GM06990 (cell line): ENCODE results near the gene EPHB1.

Experiments used
- DNase-seq: peaks from one replicate; pipeline ENCODE4 v3.0.0-alpha.2; 2011; ENCODE audit not compliant: insufficient read length; ENCODE audit errors: extremely low read depth
- H3K27me3 ChIP-seq: replicated peaks from 2 replicates; pipeline ENCODE4 v1.6.0; 2011; ENCODE audit warnings: low read length; ENCODE audit not compliant: control insufficient read depth, insufficient read depth
- H3K36me3 ChIP-seq: 2 replicates; pipeline ENCODE4 v1.5.1; 2011; ENCODE audit warnings: low read length; ENCODE audit not compliant: control insufficient read depth, insufficient read depth
- H3K4me3 ChIP-seq: replicated peaks from 2 replicates; pipeline ENCODE4 v1.5.1; 2011; ENCODE audit warnings: low read depth, mild to moderate bottlenecking, control low read depth, low read length
- TF ChIP-seq, protein P1 (sequence below): IDR thresholded peaks from 2 replicates; pipeline ENCODE4 v1.5.1; 2011; ENCODE audit warnings: low read length, control low read depth, mild to moderate bottlenecking, inconsistent platforms; ENCODE audit not compliant: insufficient read depth, poor library complexity, severe bottlenecking

Gene EPHB1

DNA sequence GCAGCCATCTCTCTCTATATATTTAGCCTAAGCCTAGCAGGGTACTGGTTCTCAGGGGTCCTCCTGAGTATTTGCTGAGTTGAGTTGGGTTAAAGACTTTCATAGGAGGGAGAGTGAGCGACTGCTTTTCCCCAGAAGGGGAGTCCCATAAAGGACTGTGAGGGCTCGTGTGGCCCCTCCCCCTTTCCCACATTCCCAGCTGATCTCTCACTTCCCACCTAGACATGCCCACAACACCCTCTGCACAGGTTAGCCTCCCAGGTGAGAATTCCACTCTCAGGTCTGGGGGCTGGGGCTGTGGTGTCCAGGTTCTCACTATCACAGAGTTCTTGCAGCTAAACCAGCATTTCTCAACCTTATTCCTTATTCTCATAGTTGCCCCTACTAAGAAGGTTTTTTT lies 15.8 kb downstream of the EPHB1 start:
- H3K4me3 ChIP-seq: no peak overlapping the region
- DNase-seq: no peak
- TF ChIP-seq, protein P1, sequence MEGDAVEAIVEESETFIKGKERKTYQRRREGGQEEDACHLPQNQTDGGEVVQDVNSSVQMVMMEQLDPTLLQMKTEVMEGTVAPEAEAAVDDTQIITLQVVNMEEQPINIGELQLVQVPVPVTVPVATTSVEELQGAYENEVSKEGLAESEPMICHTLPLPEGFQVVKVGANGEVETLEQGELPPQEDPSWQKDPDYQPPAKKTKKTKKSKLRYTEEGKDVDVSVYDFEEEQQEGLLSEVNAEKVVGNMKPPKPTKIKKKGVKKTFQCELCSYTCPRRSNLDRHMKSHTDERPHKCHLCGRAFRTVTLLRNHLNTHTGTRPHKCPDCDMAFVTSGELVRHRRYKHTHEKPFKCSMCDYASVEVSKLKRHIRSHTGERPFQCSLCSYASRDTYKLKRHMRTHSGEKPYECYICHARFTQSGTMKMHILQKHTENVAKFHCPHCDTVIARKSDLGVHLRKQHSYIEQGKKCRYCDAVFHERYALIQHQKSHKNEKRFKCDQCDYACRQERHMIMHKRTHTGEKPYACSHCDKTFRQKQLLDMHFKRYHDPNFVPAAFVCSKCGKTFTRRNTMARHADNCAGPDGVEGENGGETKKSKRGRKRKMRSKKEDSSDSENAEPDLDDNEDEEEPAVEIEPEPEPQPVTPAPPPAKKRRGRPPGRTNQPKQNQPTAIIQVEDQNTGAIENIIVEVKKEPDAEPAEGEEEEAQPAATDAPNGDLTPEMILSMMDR: no peak
- H3K27me3 ChIP-seq: no peaks in the 10 kb centered on the region; the same call in 1 of the 2 replicates
- H3K36me3 ChIP-seq: no peaks in the 10 kb centered on the region

DNA sequence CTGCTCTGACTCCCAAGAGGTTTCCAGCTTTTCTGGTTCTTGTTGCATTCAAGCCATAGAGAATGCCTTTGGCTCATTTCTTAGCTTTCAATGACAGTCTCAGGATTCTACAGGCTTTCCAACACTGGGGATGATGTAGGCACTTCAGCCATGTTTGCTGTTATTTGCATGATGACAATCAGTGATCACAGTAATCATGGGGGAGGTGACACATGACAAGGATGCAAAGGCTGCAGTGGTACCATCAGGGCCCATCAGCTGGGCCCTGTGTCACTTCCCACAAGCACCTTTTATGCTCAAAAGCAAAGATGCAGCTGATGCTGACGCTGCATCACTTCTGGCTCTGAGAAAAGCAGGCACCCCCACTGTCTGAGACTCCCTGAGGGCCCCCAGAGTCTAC lies 18.6 kb downstream of the EPHB1 start:
- Histone ChIP-seq H3K36me3 (no peaks in the 10 kb centered on the region), H3K27me3 (no peaks in the 10 kb centered on the region; the same call in none of the 2 replicates), H3K4me3 (no peak overlapping the region)
- no peak for DNase-seq
- TF ChIP-seq, protein P1: no peak

DNA sequence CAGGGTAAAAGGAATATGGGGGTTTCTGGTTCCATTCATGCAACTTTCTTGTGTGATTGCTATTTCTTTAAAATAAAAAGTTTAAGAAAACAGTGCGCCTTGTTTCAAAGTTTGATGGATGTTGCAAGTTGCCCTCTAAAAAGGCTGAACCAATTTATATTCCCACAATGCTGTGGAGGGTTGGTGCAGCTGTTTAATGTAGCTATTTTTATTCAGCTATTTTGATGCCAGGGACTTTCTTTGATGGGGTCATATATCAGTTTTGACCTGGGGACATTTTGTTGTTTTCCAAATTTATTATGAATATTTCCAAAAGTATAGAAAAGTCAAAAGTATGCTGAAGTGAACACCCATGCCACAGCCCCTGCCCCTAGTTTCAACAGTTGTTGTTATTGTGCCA lies 20.5 kb downstream of the EPHB1 start:
- Histone ChIP-seq H3K27me3 (no peaks in the 10 kb centered on the region; the same call in none of the 2 replicates), H3K36me3 (no peaks in the 10 kb centered on the region), H3K4me3 (no peak overlapping the region)
- TF ChIP-seq, protein P1: no peak
- DNase-seq: no peak

DNA sequence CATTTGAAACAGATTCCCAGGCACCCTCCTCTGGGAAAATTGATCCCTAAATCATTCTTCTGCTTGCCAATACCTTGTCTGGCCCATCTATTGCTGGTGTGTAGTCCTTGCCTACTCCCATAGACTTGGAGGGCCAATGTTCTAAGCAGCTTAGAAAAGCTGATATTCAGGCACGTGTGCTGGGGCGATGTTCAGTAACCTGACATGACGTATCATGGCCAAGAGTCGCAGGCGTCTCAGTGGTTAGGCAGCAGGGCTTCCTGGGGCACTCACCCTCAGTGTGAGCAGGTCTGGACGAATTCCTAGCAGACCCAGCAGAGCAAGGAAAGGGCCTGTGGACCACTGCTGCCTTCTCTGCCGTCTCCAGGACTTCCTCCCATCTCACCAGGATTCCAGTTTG lies 21.6 kb downstream of the EPHB1 start:
- DNase-seq: no peak
- Histone ChIP-seq H3K27me3 (no peaks in the 10 kb centered on the region; the same call in none of the 2 replicates), H3K4me3 (no peak overlapping the region), H3K36me3 (no peaks in the 10 kb centered on the region)
- TF ChIP-seq, protein P1: no peak

DNA sequence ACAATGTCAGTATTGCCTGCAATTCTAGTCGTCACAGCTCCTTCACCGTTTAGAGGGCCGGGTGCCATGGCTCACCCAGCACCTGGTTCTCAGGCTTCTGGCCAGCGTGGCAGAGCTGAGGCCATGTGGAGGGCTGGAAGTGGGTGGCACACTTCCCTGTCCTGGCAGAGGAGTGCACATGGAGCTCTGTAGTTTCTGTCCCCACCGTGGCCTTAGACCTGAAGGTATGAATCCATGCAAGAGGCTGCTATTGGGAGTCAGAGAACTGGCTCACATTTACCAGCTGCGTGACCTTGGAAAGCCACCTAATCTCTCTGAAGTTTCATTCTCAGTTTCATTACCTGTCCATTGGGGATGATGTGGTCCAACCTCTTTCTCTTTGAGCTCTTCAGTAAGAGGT lies 22.2 kb downstream of the EPHB1 start:
- no peak overlapping the region for H3K4me3 ChIP-seq
- H3K36me3 ChIP-seq: no peaks in the 10 kb centered on the region
- no peaks in the 10 kb centered on the region; the same call in none of the 2 replicates for H3K27me3 ChIP-seq
- TF ChIP-seq, protein P1: no peak
- no peak for DNase-seq

DNA sequence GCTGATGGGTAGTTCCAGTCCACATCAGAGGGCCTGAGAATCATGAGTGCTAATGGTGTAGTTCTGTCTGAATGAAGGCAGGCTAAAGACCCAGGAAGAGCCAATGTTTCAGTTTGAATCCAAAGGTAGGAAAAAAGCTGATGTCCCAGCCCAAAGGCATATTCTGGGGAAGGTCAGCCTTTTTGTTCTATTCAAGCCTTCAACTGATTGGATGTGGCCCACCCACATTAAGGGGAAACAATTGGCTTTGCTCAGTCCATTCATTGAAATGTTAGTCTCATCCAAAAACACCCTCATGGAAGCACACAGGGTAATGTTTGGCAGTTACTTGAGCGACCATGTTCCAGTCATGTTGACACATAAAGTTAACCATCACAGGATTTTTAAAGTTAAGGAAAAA lies 25.9 kb downstream of the EPHB1 start:
- Histone ChIP-seq H3K27me3 (no peaks in the 10 kb centered on the region; the same call in 1 of the 2 replicates), H3K36me3 (no peaks in the 10 kb centered on the region), H3K4me3 (no peak overlapping the region)
- TF ChIP-seq, protein P1: no peak
- no peak for DNase-seq
